ENCODE results near the gene OSBP.

DNA sequence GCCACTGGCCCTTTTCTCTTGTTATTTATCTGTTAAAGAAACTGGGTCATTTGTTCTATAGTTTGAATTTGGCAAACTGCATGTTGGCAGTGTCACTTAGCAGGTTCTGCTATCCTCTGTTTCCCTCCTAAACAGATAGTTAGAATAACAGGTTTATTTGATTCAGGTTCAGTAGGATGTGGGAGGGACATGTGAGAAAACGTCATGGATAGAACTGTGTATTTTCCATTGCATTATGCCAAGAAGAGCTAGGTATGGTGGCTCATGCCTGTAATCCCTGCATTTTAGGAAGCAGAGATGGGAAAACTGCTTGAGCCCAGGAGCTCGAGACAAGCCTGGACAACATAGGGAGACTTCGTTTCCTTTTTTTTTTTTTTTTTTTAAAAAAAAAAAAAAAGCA, 29.0 kb upstream of the OSBP start:
- TF ChIP-seq, protein P1, sequence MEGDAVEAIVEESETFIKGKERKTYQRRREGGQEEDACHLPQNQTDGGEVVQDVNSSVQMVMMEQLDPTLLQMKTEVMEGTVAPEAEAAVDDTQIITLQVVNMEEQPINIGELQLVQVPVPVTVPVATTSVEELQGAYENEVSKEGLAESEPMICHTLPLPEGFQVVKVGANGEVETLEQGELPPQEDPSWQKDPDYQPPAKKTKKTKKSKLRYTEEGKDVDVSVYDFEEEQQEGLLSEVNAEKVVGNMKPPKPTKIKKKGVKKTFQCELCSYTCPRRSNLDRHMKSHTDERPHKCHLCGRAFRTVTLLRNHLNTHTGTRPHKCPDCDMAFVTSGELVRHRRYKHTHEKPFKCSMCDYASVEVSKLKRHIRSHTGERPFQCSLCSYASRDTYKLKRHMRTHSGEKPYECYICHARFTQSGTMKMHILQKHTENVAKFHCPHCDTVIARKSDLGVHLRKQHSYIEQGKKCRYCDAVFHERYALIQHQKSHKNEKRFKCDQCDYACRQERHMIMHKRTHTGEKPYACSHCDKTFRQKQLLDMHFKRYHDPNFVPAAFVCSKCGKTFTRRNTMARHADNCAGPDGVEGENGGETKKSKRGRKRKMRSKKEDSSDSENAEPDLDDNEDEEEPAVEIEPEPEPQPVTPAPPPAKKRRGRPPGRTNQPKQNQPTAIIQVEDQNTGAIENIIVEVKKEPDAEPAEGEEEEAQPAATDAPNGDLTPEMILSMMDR (IDR thresholded peaks at IDR 0.05; ENCODE audit: insufficient read depth, low read length), result no peak
- TF ChIP-seq POLR2AphosphoS5 (IDR thresholded peaks at IDR 0.05; ENCODE audit: low read depth), result no peak
- TF ChIP-seq GABPA (IDR thresholded peaks at IDR 0.05; ENCODE audit: low read depth), result no peak
